NT2/D1 (cell line): ENCODE results near the gene PTPRK.

Experiments used
- DNase-seq: peaks from one replicate; pipeline ENCODE4 v3.0.0-alpha.2; 2011; ENCODE audit warnings: low read depth, low spot score
- H3K27me3 ChIP-seq: 2 replicates; pipeline ENCODE4 v1.6.0; 2011; ENCODE audit warnings: mild to moderate bottlenecking; ENCODE audit not compliant: insufficient read length, insufficient read depth
- H3K36me3 ChIP-seq: 2 replicates; pipeline ENCODE4 v1.6.1; 2011; ENCODE audit warnings: mild to moderate bottlenecking, low read length, mixed read lengths; ENCODE audit not compliant: insufficient read depth, insufficient read length
- H3K4me1 ChIP-seq: 2 replicates; pipeline ENCODE4 v1.5.1; 2011; ENCODE audit not compliant: insufficient read depth, insufficient read length
- H3K4me3 ChIP-seq: 2 replicates; pipeline ENCODE4 v1.5.1; 2011; ENCODE audit warnings: low read depth; ENCODE audit not compliant: insufficient read length
- H3K9ac ChIP-seq: 2 replicates; pipeline ENCODE4 v1.6.0; 2011; ENCODE audit warnings: low read depth; ENCODE audit not compliant: insufficient read length
- H3K9me3 ChIP-seq: 2 replicates; pipeline ENCODE4 v1.5.1; 2011; ENCODE audit warnings: mild to moderate bottlenecking, low read length; ENCODE audit not compliant: insufficient read depth
- SUZ12 ChIP-seq: IDR thresholded peaks from 2 replicates; pipeline ENCODE4 v1.6.1; 2011; ENCODE audit not compliant: insufficient read length, insufficient read depth; ENCODE audit errors: extremely low read depth
- YY1 ChIP-seq: IDR thresholded peaks from 2 replicates; pipeline ENCODE4 v1.6.1; 2011; ENCODE audit not compliant: insufficient read length, insufficient read depth
- ZNF274 ChIP-seq: IDR thresholded peaks from 2 replicates; pipeline ENCODE4 v1.6.1; 2011; ENCODE audit warnings: mild to moderate bottlenecking, low read depth, low read length

Gene PTPRK

DNA sequence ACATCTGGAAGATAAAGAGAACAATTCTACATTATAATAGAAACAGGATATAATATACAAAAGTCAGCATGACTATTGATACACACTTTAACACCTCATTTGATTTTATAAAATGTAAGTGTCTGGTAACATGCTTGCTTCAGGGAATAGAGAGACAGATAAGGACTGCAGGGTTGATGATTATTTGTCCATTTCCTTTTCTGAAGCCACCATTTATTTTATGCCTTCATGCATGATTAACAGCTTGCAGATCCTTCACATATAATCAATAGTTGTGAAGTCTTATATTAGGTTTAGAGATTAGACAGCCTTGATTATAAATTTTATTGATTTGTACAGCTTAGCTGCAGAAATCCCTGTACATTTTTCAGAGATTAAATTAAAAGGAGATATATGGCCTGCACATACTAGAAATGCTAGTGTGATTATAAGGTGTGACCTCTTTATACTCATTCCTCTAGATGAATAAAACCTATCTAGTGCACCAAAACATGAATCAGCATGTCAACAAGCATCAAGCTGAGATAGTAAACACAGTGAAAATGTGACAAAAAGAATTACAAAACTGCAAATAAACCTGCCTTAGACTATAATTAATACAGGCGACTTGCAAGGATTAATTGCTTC, 420.7 kb downstream of the PTPRK start:
- H3K9me3 ChIP-seq: no peaks in the 10 kb centered on the region
- H3K27me3 ChIP-seq: no peaks in the 10 kb centered on the region
- H3K36me3 ChIP-seq: no peaks in the 10 kb centered on the region
- no peak for TF ChIP-seq ZNF274
- TF ChIP-seq SUZ12: no peak
- TF ChIP-seq YY1: no peak
- H3K4me3 ChIP-seq: no peak overlapping the region
- no peak overlapping the region for H3K9ac ChIP-seq
- H3K4me1 ChIP-seq: no peaks in the 10 kb centered on the region
- no peak for DNase-seq

DNA sequence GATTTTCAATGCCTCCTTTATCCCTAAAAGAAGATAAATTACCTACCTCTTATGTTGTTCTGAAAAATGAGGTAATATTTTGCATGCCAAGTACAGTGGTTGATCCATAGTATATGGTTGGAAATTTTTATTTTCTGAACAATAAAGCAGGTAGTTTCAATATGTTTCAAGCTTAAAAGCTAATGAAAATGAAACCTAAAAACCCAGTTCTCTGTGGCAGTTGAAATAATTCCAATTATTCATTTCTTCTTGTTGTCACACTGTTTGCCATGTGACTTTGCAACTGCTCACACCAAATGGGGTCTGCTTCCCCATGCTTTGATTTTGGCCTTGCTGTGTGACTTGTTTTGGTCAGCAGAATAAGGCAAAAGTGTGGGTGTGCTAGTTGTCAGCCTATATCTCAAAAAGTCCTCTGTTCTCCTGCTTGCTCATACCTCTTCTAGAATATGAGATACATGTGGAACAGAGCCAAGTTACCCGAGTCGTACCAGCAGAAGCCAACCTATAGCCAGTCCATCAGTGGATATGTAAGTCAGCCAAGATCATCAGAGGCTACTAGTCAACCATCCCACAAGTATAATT, 422.3 kb downstream of the PTPRK start:
- no peak for TF ChIP-seq ZNF274
- TF ChIP-seq SUZ12: no peak
- TF ChIP-seq YY1: no peak
- Histone ChIP-seq H3K9me3 (no peaks in the 10 kb centered on the region), H3K4me1 (no peaks in the 10 kb centered on the region), H3K9ac (no peak overlapping the region), H3K27me3 (no peaks in the 10 kb centered on the region), H3K36me3 (no peaks in the 10 kb centered on the region), H3K4me3 (no peak overlapping the region)
- no peak for DNase-seq

DNA sequence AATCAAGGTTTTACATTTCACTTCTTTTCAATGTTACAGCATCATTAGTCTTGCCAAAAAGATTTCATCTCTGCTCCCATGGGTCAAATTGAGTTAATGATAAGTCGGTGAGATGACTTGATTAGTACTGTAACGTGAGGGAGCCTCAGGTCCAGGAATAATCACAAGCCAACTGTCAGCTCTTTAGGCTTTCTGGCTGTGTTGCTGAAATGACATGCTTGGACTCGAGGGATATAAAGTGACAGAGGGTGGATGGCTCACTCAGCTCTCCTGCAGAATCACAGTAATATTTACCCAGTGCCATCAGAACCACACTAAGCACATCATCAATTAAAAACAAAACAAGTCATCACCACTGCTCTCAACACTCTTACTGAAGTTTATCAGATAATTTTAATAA, 423.4 kb downstream of the PTPRK start:
- TF ChIP-seq YY1 (no peak), ZNF274 (no peak), SUZ12 (no peak)
- H3K4me3 ChIP-seq: no peak overlapping the region
- no peaks in the 10 kb centered on the region for H3K9me3 ChIP-seq
- no peaks in the 10 kb centered on the region for H3K36me3 ChIP-seq
- H3K4me1 ChIP-seq: no peaks in the 10 kb centered on the region
- no peak overlapping the region for H3K9ac ChIP-seq
- H3K27me3 ChIP-seq: no peaks in the 10 kb centered on the region
- DNase-seq: no peak

DNA sequence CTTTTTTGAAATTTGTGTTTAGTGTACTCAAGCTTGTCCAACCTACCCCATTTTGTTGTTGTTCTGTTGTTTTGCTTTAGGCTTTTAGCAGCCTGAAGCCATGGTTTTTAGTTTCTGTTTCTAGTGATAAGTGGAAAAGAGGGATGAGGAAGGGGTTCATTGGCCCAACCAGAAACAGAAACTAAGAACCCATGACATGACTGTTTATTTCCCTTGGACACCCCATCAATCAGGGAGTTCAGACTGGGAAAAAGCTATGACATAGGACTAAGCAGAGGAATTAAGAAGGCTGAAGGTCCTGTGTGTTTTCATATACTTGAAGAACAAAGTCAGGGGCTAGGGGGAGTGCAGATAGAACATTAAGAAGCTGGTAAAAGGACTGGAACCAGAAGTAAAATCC, 425.0 kb downstream of the PTPRK start:
- Histone ChIP-seq H3K4me1 (no peaks in the 10 kb centered on the region), H3K9me3 (no peaks in the 10 kb centered on the region), H3K36me3 (no peaks in the 10 kb centered on the region), H3K27me3 (no peaks in the 10 kb centered on the region), H3K9ac (no peak overlapping the region), H3K4me3 (no peak overlapping the region)
- TF ChIP-seq SUZ12 (no peak), ZNF274 (no peak), YY1 (no peak)
- DNase-seq: no peak

DNA sequence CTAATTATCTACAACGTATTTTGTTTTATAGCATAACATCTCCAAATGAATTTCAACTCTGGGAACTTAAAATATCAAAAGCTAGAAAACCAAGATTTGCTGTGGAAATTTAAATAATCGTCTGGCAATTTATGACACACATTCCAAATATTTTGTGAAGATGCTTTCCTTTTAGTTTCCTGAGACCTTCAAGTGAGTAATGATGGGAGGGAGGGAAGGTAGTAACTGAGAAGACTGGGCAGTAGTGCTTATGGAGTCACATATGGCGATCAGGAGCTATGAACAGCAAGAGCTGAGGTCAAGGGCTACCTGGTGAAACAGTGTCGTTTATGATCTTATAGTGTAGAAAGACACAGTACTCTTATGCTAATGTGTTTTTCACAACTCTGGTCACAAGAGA, 441.4 kb downstream of the PTPRK start:
- Histone ChIP-seq H3K36me3 (no peaks in the 10 kb centered on the region), H3K9ac (no peak overlapping the region)
- DNase-seq: no peak

DNA sequence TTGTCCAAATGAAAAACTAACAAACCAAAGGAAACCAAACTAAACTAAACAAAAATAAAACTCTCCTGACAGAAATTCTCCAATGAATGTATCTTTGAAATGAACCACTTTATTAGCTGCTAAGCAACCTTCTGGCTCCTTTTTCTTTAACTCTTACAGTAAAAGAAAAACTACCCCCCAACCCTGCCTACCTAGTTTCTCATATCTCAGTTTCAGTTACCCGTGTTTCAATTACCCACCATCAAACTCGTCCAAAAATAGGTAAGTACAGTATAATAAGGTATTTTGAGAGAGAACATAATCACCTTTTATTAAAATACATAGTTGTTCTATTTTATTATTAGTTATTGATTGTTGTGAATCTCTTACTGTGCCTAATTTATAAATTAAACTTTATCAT, 442.1 kb downstream of the PTPRK start:
- H3K27me3 ChIP-seq: no peaks in the 10 kb centered on the region
- H3K4me1 ChIP-seq: no peaks in the 10 kb centered on the region
- DNase-seq: no peak
- no peak overlapping the region for H3K9ac ChIP-seq
- H3K36me3 ChIP-seq: no peaks in the 10 kb centered on the region
- no peak for TF ChIP-seq ZNF274
- no peak for TF ChIP-seq SUZ12
- TF ChIP-seq YY1: no peak
- no peak overlapping the region for H3K4me3 ChIP-seq
- no peaks in the 10 kb centered on the region for H3K9me3 ChIP-seq

More for the DNA sequence above, 441.4 kb downstream of the PTPRK start:
- Histone ChIP-seq H3K9me3 (no peaks in the 10 kb centered on the region), H3K4me1 (no peaks in the 10 kb centered on the region), H3K27me3 (no peaks in the 10 kb centered on the region), H3K4me3 (no peak overlapping the region)
- TF ChIP-seq YY1 (no peak), SUZ12 (no peak), ZNF274 (no peak)

DNA sequence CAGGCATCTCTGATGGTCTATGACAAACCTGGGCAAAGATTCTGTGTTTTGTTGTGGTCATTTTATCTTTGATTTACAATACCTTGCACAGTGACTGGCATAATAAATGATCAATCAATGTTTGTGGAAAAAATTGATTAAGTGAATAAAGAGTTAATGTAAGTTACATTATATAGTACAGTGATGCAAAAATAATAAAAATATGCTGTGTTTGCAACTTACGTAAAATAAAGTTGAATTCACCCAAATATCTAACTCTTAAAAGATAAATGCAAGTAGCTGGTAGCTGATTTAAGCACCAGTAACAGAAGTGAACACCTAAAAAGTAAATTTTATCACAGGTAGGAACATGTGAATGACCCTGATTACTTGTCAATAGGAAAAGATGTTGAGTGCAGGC, 443.6 kb downstream of the PTPRK start:
- H3K36me3 ChIP-seq: no peaks in the 10 kb centered on the region
- H3K4me3 ChIP-seq: no peak overlapping the region
- H3K27me3 ChIP-seq: no peaks in the 10 kb centered on the region
- H3K9me3 ChIP-seq: no peaks in the 10 kb centered on the region
- DNase-seq: no peak
- no peaks in the 10 kb centered on the region for H3K4me1 ChIP-seq
- TF ChIP-seq YY1 (no peak), SUZ12 (no peak), ZNF274 (no peak)
- H3K9ac ChIP-seq: no peak overlapping the region
